Heart right ventricle (tissue), 16 donors: ENCODE results near the gene DIP2A. TPM values are rescaled to one million over a fixed set of nuclear protein-coding genes. Genes with fewer than 3 reads are reported as not detected.

Source experiments
- ATAC-seq, 8 donors: fragments of 200-7000 bp; cut with Tn5 transposase; one replicate each; pipeline ENCODE4 v1.9.1; 2020; ENCODE audit warnings: mild to moderate bottlenecking in 8 of 8, moderate library complexity in 8 of 8, moderate number of reproducible peaks in 1 of 8
- DNase-seq, 2 donors: peaks; one replicate each; pipeline ENCODE4 v3.0.0-alpha.2; 2020
- H3K27ac ChIP-seq, 10 donors: fragments of 200-600 bp; sonication (generic) in 2 of 10; one replicate each; pipeline versions ENCODE4 v1.5.0 to v1.8.0; 2020 to 2022; ENCODE audit warnings: mild to moderate bottlenecking in 3 of 10
- H3K27me3 ChIP-seq, 7 donors: fragments of 200-600 bp; one replicate each; pipeline ENCODE4 v1.8.0; 2021 to 2022; ENCODE audit warnings: mild to moderate bottlenecking in 2 of 7
- H3K36me3 ChIP-seq, 9 donors: fragments of 200-600 bp; sonication (generic) in 1 of 9; one replicate each; pipeline versions ENCODE4 v1.5.0 to v1.8.0; 2020 to 2022; ENCODE audit warnings: mild to moderate bottlenecking in 2 of 9
- H3K4me1 ChIP-seq, 9 donors: fragments of 200-600 bp; sonication (generic) in 1 of 9; one replicate each; pipeline versions ENCODE4 v1.5.0 to v1.8.0; 2020 to 2022; ENCODE audit warnings: mild to moderate bottlenecking in 4 of 9
- H3K4me3 ChIP-seq, 10 donors: fragments of 200-600 bp; sonication (generic) in 2 of 10; one replicate each; pipeline versions ENCODE4 v1.5.0 to v1.8.0; 2020 to 2022; ENCODE audit warnings: mild to moderate bottlenecking in 7 of 10, moderate library complexity in 2 of 10
- H3K9me3 ChIP-seq, 11 donors: fragments of 200-600 bp in 10 of 11; sonication (generic) in 2 of 11; one replicate each; pipeline versions ENCODE4 v1.5.0 to v1.8.0; 2013 to 2022; ENCODE audit warnings: mild to moderate bottlenecking in 2 of 11, control low read depth in 1 of 11, moderate library complexity in 1 of 11
- WGBS, 2 donors: extraction: QIAGEN DNeasy Blood & Tissue Kit; methylation state at CpG; one replicate each; pipeline ENCODE4 v1.1.7; 2013; ENCODE audit warnings: inconsistent platforms in 1 of 2; 5-methylcytosine and 5-hydroxymethylcytosine counted together
- intact Hi-C, 10 donors: fragments of 100-400 bp; cut with DNase I; formaldehyde crosslinking; loops; one replicate each; pipeline versions ENCODE4 v1.11.1 to v1.14.2; 2022
- polyA plus RNA-seq, 2 donors: library from polyadenylated mRNA; stranded (reverse); fragments of 200-250 nt; gene quantifications; one replicate each; pipeline ENCODE4 v1.2.3, GENCODE V29; 2013
- total RNA-seq, 10 donors: library from RNA; stranded (reverse); fragmentation: NEBNext Ultra II Directional in 3 of 10; extraction: Animal tissue kit (Norgen Biotek cat#: 25700) in 3 of 10; gene quantifications; one replicate each; pipeline versions ENCODE4 v1.2.1 to v1.2.4, GENCODE V29; 2021 to 2023
- TF ChIP-seq, protein P1 (sequence below), 9 donors: fragments of 200-600 bp; sonication (generic) in 2 of 9; IDR thresholded peaks; one replicate each; pipeline versions ENCODE4 v1.5.0 to v1.8.0; 2021 to 2022; ENCODE audit warnings: antibody characterized with exemption in 9 of 9, mild to moderate bottlenecking in 5 of 9, moderate library complexity in 1 of 9
- donor health status: Arrhythmogenic right ventricular cardiomyopathy.
- donor health status: ischemic (EF 13 %, LVEDD 7.1; RV severe dilation, severe dysfunction).
- donor health status: healthy with polysubstance abuse.
- donor health status: DM: no; HTN: yes; CAD: no.
- donor health status: DM: no; HTN: no; CAD: no.
- donor health status: ischemic (EF 25% LVEDD 6.9; RV normal size, moderate dysfunction).
- donor health status: ischemic (EF 25% LVEDD 5.7; RV mildly dilated, moderate dysfunction).
- donor health status: healthy.
- donor health status: DM: yes; HTN: yes; CAD: no.
- donor health status: Ischemic cardiomyopathy.
- donor health status: ischemic (EF 35%, LVEDD 5.7; RV mildly dilated, moderate dysfunction).
- donor health status: nonischemic (EF 11% LVEDD 7.7; RV severe dilation, severe dysfunction).
- donor health status: DM: yes; HTN: yes; CAD: no.
- donor health status: PGD.
- donor health status: ischemic (EF 29% LVEDD 5.4; RV normal size, mild dysfunction).
- donor health status: nonischemic (EF 23%, LVEDD 6.1; RV moderate dilation, normal function).

The DIP2A gene
- total and polyA plus RNA-seq, 12 donors, result 9.4 to 45.2 (median 22.9) TPM

DNA sequence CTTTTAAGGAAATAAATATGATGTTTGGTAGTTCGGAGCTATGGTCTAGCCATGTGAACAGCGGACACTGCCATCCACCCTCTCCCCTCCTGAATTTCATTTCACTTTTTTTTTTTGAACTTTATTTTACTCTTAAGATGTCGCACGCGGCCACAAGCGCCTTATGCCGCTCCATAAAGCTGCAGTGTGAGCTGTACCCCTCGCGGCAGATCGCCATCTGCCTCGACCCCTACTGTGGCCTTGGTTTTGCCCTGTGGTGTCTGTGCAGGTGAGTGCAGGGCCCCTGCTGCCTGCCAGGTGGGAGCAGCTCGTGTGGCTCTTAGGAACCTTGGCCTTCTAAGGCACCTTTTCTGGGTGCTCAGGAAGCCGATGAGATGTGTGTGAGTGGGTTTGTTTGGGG is 98.1 kb downstream of the DIP2A start:
- Histone ChIP-seq H3K27ac (no peak overlapping the region), H3K4me3 (no peak overlapping the region), H3K27me3 (no peaks in the 10 kb centered on the region), H3K36me3 (peaks cover 0 to 94% (median 51%) of the 10 kb centered on the region in 9 donors), H3K9me3 (no peaks in the 10 kb centered on the region), H3K4me1 (peaks cover 0 to 37% (median 18%) of the 10 kb centered on the region in 9 donors)
- intact Hi-C loops, result loop anchor here in 1 of 10 donors (5.0 kb wide), 1 partner anchor 40 kb away; no protein-coding TSS in a partner anchor
- DNase-seq, result no peak
- TF ChIP-seq, protein P1, sequence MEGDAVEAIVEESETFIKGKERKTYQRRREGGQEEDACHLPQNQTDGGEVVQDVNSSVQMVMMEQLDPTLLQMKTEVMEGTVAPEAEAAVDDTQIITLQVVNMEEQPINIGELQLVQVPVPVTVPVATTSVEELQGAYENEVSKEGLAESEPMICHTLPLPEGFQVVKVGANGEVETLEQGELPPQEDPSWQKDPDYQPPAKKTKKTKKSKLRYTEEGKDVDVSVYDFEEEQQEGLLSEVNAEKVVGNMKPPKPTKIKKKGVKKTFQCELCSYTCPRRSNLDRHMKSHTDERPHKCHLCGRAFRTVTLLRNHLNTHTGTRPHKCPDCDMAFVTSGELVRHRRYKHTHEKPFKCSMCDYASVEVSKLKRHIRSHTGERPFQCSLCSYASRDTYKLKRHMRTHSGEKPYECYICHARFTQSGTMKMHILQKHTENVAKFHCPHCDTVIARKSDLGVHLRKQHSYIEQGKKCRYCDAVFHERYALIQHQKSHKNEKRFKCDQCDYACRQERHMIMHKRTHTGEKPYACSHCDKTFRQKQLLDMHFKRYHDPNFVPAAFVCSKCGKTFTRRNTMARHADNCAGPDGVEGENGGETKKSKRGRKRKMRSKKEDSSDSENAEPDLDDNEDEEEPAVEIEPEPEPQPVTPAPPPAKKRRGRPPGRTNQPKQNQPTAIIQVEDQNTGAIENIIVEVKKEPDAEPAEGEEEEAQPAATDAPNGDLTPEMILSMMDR (IDR thresholded peaks at IDR 0.05), result no peak
- WGBS, 2 donors, result 97 to 98% methylated on average over 13 of the region's 13 CpGs
- ATAC-seq, result no peak

DNA sequence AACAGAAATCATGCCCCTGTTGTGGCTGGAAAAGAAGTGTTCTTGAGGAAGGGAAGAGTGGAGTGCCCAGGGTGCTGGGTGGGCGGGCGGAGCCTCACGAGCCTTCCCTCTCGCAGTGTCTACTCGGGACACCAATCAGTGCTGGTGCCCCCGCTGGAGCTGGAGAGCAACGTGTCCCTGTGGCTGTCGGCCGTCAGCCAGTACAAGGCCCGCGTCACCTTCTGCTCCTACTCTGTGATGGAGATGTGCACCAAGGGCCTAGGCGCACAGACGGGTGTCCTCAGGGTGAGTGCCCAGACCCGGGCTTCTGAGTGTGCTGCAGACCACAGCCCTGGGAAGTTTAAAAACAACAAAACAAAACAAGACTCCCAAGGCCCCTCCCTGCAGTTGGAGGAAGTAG is 98.8 kb downstream of the DIP2A start:
- DNase-seq (no peak), ATAC-seq (no peak)
- intact Hi-C loops, result loop anchor here in 1 of 10 donors (5.0 kb wide), 1 partner anchor 40 kb away; no protein-coding TSS in a partner anchor
- no peaks in the 10 kb centered on the region for H3K27me3 ChIP-seq
- TF ChIP-seq, protein P1 (IDR thresholded peaks at IDR 0.05), result no peak
- no peaks in the 10 kb centered on the region for H3K9me3 ChIP-seq
- H3K27ac ChIP-seq, result no peak overlapping the region
- H3K4me1 ChIP-seq, result peaks cover 0 to 36% (median 18%) of the 10 kb centered on the region in 9 donors
- H3K36me3 ChIP-seq, result peaks cover 0 to 94% (median 55%) of the 10 kb centered on the region in 9 donors
- no peak overlapping the region for H3K4me3 ChIP-seq
- 90 to 94% methylated on average over 14 of the region's 14 CpGs for WGBS, 2 donors

DNA sequence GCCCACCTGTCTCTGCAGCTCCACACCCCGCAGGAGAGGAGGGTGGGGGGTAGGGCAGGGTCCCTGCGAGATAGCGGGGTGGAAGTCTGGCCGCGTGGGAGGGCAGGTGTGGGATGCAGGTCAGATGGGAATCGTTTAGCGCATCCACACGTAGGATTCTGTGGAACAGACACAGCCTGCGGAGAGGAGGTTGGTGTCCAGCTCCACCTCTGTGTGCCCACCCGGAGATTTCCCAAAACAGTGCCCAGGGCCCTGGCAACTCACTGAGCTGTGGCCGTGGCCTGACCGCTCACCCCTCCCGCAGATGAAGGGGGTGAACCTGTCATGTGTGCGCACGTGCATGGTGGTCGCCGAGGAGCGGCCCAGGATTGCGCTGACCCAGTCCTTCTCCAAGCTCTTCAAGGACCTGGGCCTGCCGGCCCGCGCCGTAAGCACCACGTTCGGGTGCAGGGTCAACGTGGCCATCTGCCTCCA is 99.3 kb downstream of the DIP2A start:
- peaks cover 0 to 36% (median 18%) of the 10 kb centered on the region in 9 donors for H3K4me1 ChIP-seq
- TF ChIP-seq, protein P1 (IDR thresholded peaks at IDR 0.05), result no peak
- H3K4me3 ChIP-seq, result no peak overlapping the region
- WGBS, 2 donors, result 95% methylated on average over 26 of the region's 26 CpGs
- no peak for DNase-seq
- peak overlapping the region in 1 of 10 donors; percentile 73 for H3K27ac ChIP-seq
- intact Hi-C loops, result loop anchor here in 1 of 10 donors (5.0 kb wide), 1 partner anchor 39 kb away; no protein-coding TSS in a partner anchor
- peaks cover 0 to 98% (median 57%) of the 10 kb centered on the region in 9 donors for H3K36me3 ChIP-seq
- no peak for ATAC-seq
- H3K27me3 ChIP-seq, result no peaks in the 10 kb centered on the region
- H3K9me3 ChIP-seq, result no peaks in the 10 kb centered on the region

DNA sequence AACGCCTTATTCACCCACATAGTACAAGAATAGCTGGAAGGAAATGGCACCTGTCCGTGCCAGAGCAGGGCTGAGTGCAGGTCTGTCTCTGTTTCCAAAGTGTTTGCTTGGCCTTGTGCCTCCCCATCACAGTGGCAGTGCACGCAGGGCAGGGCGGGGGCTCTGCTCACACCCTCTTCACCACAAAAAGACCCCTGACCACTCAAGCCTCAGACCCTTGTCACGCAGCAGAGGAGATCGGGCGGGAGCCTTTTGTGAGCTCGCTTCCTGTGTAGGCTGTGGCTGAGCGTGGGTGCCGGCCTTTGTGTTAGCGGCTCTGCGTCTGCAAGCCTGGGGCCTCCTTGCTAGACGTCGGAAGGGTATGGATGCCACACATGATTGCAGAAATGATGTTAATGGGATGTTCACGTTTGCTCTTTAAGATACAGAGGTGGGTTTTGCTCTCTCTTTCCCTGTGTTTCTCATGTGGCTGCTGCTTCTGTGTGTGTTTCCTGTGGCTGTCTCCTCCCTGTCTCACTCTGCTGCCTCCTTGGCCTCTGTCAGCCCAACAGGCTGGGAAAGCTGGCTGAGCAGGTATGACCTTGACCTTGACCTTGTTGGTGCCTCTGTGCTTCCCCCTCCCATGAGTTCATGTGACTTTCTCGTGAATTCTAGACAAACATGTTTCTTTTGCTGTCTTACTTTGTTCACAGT is 100.7 kb downstream of the DIP2A start:
- 52 to 54% methylated on average over 16 of the region's 16 CpGs for WGBS, 2 donors
- H3K27ac ChIP-seq, result peak overlapping the region in 9 of 10 donors; percentile 33 to 73 (median 56)
- ATAC-seq, result peak in 5 of 8 donors; percentile 27 to 46 (median 30)
- DNase-seq, result no peak
- no peaks in the 10 kb centered on the region for H3K27me3 ChIP-seq
- intact Hi-C loops, result loop anchor here in 1 of 10 donors (5.0 kb wide), 1 partner anchor 38 kb away; no protein-coding TSS in a partner anchor
- peaks cover 0 to 98% (median 71%) of the 10 kb centered on the region in 9 donors for H3K36me3 ChIP-seq
- TF ChIP-seq, protein P1 (IDR thresholded peaks at IDR 0.05), result no peak
- peaks cover 0 to 36% (median 18%) of the 10 kb centered on the region in 9 donors for H3K4me1 ChIP-seq
- H3K4me3 ChIP-seq, result peak overlapping the region in 2 of 10 donors; percentile 1 to 20
- no peaks in the 10 kb centered on the region for H3K9me3 ChIP-seq
